Stimulated activated CD8-positive, alpha-beta memory T cell treated with anti-CD3 and anti-CD28 coated beads, Interleukin-7, amount 100 ng/mL, for 1 hour (primary cell): ENCODE measurements around the gene PHACTR4.
"Not testable (repeated sequence)": the region's sequence is repeated elsewhere in the genome, so short reads cannot be mapped to it uniquely, and the experiment has no call there.

ENCODE experiments used
- DNase-seq, 2 donors: peaks; one replicate each; pipeline ENCODE4 v3.0.0-alpha.2; 2020; ENCODE audit warnings: low read depth in 2 of 2

PHACTR4 gene

GRCh38 chr1:28369371-28370238 is at the start of gene PHACTR4:
Gene PHACTR4 (plus strand): TSS chr1:28369740. CDS start chr1:28407448, 37,708 bp downstream.
- DNase-seq, result peak; percentile 45 to 53

DNA sequence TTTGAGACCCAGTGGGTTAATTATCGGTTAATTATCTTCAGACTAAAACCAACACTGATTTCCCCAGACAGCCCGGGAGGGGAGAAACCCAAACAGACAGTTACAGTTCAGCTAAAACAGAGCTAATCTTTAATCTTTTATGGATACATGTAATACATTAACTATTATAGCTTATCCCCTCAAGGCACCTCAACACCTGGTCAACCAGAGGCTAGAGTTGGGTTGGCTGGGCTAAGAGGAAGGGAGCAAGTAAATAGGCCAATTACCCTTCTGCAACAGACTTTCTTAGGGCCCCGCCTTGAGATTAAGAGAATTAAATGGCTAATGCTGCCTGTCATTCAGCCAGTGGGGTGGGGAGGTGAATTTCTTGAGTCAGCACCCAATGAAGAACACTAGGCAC is 47.3 kb upstream of the PHACTR4 start:
- DNase-seq, result no peak

GRCh38 chr1:28323720-28324119 is 45.8 kb upstream of the PHACTR4 start:
- no peak for DNase-seq

- no peak for DNase-seq
Observed at GRCh38 chr1:28326515-28326914, 43.0 kb upstream of the PHACTR4 start.

DNA sequence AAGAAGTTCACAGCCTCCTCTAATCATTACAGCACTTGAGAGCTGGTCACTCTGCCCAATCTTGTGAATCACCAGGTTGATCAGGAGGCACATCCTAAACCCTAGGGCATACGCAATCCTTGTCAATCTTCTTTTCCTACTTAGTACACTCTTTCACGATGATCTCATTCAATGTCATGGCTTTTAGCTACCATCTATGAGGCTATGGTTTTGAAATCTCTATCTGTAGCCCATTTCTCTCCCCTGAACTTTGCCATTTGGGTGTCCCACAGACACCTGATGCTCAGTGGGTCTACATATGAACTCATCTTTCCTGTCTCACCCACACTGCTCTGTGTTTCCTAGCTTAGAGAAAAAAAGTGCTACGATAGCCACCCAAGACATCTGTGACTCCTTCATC is 42.6 kb upstream of the PHACTR4 start:
- DNase-seq, result no peak

DNA sequence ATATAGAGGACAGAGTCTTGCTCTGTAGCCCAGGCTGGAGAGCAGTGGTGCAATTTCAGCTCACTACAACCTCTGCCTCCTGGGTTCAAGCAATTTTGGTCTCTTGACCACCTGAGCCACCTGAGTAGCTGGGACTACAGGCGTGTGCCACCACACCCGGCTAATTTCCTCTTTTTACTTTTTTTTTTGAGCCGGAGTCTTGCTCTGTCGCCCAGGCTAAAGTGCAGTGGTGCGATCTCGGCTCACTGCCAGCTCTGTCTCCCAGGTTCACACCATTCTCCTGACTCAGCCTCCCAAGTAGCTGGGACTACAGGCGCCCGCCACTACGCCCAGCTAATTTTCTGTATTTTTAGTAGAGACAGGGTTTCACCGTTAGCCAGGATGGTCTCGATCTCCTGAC is 42.1 kb upstream of the PHACTR4 start:
- not testable (repeated sequence) for DNase-seq

DNA sequence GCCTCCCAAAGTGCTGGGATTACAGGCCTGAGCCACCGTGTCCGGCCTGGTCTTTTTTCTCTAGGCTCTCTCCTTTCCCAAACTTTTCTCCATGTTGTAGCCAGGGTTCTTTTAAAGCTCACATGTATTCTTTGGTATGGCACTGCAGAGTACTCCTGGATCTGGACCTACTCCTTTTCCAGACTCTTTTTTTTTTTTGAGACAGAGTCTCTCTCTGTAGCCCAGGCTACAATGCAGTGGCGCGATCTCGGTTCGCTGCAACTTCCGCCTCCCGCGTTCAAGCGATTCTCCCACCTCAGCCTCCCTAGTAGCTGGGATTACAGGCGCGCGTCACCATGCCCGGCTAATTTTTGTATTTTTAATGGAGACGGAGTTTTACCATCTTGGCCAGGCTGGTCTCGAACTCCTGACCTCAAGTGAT is 41.3 kb upstream of the PHACTR4 start:
- no peak for DNase-seq

DNA sequence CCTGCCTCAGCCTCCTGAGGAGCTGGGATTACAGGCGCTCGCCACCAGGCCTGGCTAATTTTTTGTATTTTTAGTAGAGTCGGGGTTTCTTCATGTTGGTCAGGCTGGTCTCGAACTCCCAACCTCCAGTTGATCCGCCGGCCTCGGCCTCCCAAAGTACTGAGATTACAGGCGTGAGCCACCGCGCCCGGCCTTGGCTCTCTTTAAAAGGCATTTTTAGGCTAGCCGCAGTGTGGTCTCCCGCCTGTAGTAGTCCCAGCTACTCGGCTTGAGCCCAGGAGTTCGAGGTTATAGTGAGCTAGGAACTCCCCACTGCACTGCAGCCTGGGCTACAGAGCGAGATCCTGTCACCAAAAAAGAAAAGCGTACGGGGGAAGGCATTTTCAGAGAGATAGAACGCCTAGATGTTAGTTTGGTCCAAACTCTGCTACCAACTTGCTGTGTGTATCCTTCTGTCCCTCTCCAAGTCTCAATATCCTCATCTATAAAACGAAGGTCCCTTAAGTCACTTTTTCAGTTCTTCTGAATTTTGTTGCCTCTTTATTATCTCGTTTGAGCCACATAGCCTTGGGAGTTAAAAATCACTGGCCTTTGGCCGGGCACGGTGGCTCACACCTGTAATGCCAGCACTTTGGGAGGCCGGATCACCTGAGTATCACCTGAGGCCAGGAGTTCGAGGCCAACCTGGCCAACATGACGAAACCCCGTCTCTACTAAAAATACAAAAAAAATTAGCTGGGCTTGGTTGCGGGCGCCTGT is 40.0 kb upstream of the PHACTR4 start:
- peak in 1 of 2 donors; percentile 11 for DNase-seq

- no peak for DNase-seq
Observed at GRCh38 chr1:28338897-28339296, 30.6 kb upstream of the PHACTR4 start.

GRCh38 chr1:28339551-28339950 is 30.0 kb upstream of the PHACTR4 start:
- DNase-seq, result no peak

DNA sequence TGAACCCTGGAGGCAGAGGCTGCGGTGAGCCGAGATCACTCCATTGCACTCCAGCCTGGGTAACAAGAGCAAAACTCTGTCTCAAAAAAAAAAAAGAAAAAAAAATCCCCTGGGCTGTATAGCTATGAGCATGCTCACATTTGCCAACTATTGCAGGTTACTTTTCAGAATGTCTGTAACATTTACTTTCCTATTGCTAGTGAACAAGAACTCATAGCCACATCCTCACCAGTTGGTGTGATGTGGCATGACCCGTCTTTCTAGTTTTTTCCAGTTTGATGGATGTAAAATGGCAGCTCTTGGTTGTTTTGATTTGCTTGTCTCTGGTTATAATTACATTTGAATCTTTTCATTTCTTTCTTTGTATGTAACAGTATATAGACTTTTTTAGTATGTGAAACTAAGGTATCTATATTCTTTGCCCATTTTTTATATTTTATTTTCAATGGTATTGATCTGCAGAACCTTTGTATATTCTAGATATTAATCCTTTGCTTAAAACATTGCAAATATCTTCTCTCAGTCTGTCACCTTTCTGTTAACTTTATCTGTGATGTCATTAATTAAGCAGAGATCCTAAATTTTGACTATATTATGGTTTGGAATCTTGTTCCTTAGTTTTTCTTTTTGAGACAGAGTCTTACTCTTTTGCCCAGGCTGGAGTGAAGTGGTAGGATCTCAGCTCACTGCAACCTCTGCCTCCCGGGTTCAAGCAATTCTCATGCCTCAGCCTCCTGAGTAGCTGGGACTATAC is 29.1 kb upstream of the PHACTR4 start:
- no peak for DNase-seq

- DNase-seq, result no peak
Observed at GRCh38 chr1:28341591-28341990, 27.9 kb upstream of the PHACTR4 start.

DNA sequence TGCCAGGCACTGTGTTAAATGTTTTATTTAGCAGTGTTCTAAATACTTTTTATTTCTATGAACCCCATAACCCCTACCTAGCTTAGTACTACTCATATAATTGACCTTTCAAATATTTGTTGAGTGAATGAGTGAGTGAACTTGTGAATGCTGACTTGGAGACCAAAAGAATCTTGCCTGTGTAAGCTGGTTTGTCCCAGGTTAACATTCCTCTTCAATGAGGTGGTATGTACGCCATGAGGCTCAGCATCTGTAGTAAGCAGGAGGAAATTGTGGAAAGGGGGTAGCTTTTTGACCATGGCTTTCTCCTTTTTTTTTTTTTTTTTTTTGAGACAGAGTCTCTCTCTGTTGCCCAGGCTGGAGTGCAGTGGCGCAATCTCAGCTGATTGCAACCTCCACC is 26.1 kb upstream of the PHACTR4 start:
- no peak for DNase-seq

GRCh38 chr1:28353248-28353810 is 16.2 kb upstream of the PHACTR4 start:
- DNase-seq, result not testable (repeated sequence)

- DNase-seq, result no peak
Observed at GRCh38 chr1:28354121-28354520, 15.4 kb upstream of the PHACTR4 start.

- DNase-seq, result no peak
Observed at GRCh38 chr1:28358716-28359115, 10.8 kb upstream of the PHACTR4 start.

GRCh38 chr1:28359592-28360239 is 9.8 kb upstream of the PHACTR4 start:
- DNase-seq, result peak; percentile 47 to 64

DNA sequence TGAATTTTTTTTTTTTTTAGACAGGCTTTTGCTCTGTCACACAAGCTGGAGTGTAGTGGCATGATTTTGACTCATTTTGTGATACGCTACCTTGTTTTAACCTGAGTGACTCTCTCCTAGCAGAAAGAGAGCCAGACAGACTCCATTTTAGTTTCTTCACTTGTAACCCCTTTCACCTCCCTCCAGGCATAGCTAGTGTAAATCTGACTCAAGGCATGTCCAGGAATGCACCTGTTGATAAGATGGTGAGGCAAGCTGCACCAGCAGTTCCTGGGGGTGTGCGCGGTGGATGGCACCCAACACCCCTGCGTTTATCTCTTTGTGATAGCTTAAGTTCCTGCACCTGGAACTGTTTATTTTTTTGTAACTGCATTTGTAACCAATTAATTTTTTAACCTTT is 4.7 kb upstream of the PHACTR4 start:
- DNase-seq, result no peak

GRCh38 chr1:28365864-28366263 is 3.7 kb upstream of the PHACTR4 start:
- DNase-seq, result no peak

- DNase-seq, result not testable (repeated sequence)
Observed at GRCh38 chr1:28368608-28369007, 932 bp upstream of the PHACTR4 start.
